ENCODE measurements around the gene HOXB3. TPM values are rescaled to one million over a fixed set of nuclear protein-coding genes. Genes with fewer than 3 reads are reported as not detected.

HOXB3 gene
- total RNA-seq, 1 experiment from 2014 or later, result not detected

DNA sequence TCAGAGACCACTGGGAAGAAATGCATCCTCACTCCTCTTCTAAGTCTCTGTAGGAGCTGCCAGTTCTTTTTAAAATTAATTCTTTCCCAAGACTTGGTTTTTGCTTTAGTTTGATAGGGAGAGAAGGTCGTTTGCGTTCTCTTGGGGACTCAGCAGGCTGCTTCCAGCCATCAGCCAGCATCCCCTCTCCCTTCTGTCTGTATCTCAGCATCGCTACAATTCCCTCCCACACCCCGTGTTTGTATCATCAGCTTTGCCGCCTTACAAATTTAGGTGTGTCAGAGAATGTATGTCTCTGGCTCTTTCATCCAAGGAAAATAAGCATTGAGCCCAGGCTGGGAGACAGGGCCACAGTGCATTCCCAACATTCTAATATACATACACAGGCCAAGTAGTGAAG lies 9.3 kb upstream of the HOXB3 start:
- TF ChIP-seq, protein P1, sequence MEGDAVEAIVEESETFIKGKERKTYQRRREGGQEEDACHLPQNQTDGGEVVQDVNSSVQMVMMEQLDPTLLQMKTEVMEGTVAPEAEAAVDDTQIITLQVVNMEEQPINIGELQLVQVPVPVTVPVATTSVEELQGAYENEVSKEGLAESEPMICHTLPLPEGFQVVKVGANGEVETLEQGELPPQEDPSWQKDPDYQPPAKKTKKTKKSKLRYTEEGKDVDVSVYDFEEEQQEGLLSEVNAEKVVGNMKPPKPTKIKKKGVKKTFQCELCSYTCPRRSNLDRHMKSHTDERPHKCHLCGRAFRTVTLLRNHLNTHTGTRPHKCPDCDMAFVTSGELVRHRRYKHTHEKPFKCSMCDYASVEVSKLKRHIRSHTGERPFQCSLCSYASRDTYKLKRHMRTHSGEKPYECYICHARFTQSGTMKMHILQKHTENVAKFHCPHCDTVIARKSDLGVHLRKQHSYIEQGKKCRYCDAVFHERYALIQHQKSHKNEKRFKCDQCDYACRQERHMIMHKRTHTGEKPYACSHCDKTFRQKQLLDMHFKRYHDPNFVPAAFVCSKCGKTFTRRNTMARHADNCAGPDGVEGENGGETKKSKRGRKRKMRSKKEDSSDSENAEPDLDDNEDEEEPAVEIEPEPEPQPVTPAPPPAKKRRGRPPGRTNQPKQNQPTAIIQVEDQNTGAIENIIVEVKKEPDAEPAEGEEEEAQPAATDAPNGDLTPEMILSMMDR (conservative IDR thresholded peaks at IDR 0.05), result no peak
- Histone ChIP-seq H3K9ac (ENCODE audit: extremely low read depth, insufficient read length, low read length) (no peak overlapping the region), H2BK15ac (ENCODE audit: low read depth, low read length) (no peak overlapping the region), H3K27me3 (ENCODE audit: insufficient read depth, low read length) (peaks cover 100% of the 10 kb centered on the region), H2AFZ (ENCODE audit: low read length) (no peak overlapping the region), H3K79me2 (ENCODE audit: insufficient read depth, low read length) (no peaks in the 10 kb centered on the region), H2AK5ac (ENCODE audit: insufficient read length, low read length) (no peak overlapping the region), H3K56ac (ENCODE audit: insufficient read length, low read depth, low read length) (no peak overlapping the region), H4K91ac (ENCODE audit: insufficient read length, low read depth, low read length) (no peak overlapping the region), H3K4me2 (ENCODE audit: insufficient read depth, insufficient read length, low read length) (no peak overlapping the region), H3K79me1 (ENCODE audit: insufficient read depth, low read depth, low read length, poor library complexity, severe bottlenecking) (no peaks in the 10 kb centered on the region), H3K18ac (ENCODE audit: insufficient read length, low read depth, low read length) (no peak overlapping the region), H4K5ac (ENCODE audit: insufficient read length, low read depth, low read length) (no peak overlapping the region), H2BK120ac (ENCODE audit: low read depth, low read length, poor library complexity, severe bottlenecking) (no peak overlapping the region), H2BK12ac (ENCODE audit: insufficient read length, low read depth, low read length) (no peak overlapping the region), H4K8ac (replicated peaks; ENCODE audit: insufficient read length, low read depth, low read length) (no peak overlapping the region), H2BK5ac (ENCODE audit: insufficient read length, low read length) (no peak overlapping the region), H3K23me2 (ENCODE audit: insufficient read length, low read depth, low read length, poor library complexity, severe bottlenecking) (no peaks in the 10 kb centered on the region), H3T11ph (ENCODE audit: low read length) (no peak overlapping the region), H2BK20ac (ENCODE audit: low read depth, low read length, poor library complexity, severe bottlenecking) (no peak overlapping the region), H3K14ac (ENCODE audit: insufficient read depth, low read length) (no peak overlapping the region), H3K23ac (ENCODE audit: insufficient read length, low read depth, low read length) (no peak overlapping the region), H3K9me3 (ENCODE audit: control insufficient read depth, low read depth, low read length) (no peaks in the 10 kb centered on the region), H3K4me1 (ENCODE audit: insufficient read depth, low read length) (no peaks in the 10 kb centered on the region), H3K4ac (ENCODE audit: low read depth, low read length) (no peak overlapping the region), H3K27ac (ENCODE audit: insufficient read length, low read depth, low read length) (no peak overlapping the region), H4K20me1 (ENCODE audit: control insufficient read depth, insufficient read depth, insufficient read length) (no peaks in the 10 kb centered on the region)
- no peak for DNase-seq
- Mint-ChIP-seq H3K36me3 (ENCODE audit: insufficient read depth in 1 of 3, low read depth in 3 of 3) (no peaks in the 10 kb centered on the region), H3K9me3 (peaks cover 0 to 21% of the 10 kb centered on the region in 2 experiments; a peak in 4 of 5 replicates), H3K4me3 (no peak overlapping the region), H3K27me3 (ENCODE audit: low read depth) (peaks cover 100% of the 10 kb centered on the region), H3K4me1 (peaks cover 8 to 24% of the 10 kb centered on the region in 2 experiments; a peak in 3 of 4 replicates), H3K27ac (no peak overlapping the region)
- WGBS (ENCODE audit: extremely low coverage, insufficient read length, low lambda C conversion rate), result no CpG with 5 or more reads among the region's 5 CpGs
